Activated CD8-positive, alpha-beta memory T cell treated with anti-CD3 and anti-CD28 coated beads for 1 hour (primary cell): ENCODE results near the gene FARSB.

Experiments used
- DNase-seq, 2 donors: peaks; one replicate each; pipeline ENCODE4 v3.0.0-alpha.2; 2020; ENCODE audit warnings: low read depth in 1 of 2; ENCODE audit errors: extremely low read depth in 1 of 2

Gene FARSB

GRCh38 chr2:222668494-222669154 lies 12.7 kb upstream of the FARSB start:
- no peak for DNase-seq

- no peak for DNase-seq
Observed at GRCh38 chr2:222663479-222663878, 7.6 kb upstream of the FARSB start.

GRCh38 chr2:222656526-222657446 lies 894 bp upstream of the FARSB start:
- DNase-seq: no peak

- DNase-seq: no peak
Observed at GRCh38 chr2:222653280-222653679, 2.6 kb downstream of the FARSB start.

- no peak for DNase-seq
Observed at GRCh38 chr2:222652491-222653255, 3.2 kb downstream of the FARSB start.

GRCh38 chr2:222651718-222652418 lies 4.0 kb downstream of the FARSB start:
- DNase-seq: no peak

- DNase-seq: no peak
Observed at GRCh38 chr2:222649801-222650200, 6.1 kb downstream of the FARSB start.

- no peak for DNase-seq
Observed at GRCh38 chr2:222646008-222646407, 9.9 kb downstream of the FARSB start.

GRCh38 chr2:222643134-222643533 lies 12.8 kb downstream of the FARSB start:
- no peak for DNase-seq

GRCh38 chr2:222641336-222641735 lies 14.6 kb downstream of the FARSB start:
- DNase-seq: no peak

GRCh38 chr2:222637067-222637466 lies 18.8 kb downstream of the FARSB start:
- no peak for DNase-seq

GRCh38 chr2:222635295-222635694 lies 20.6 kb downstream of the FARSB start:
- DNase-seq: no peak

- no peak for DNase-seq
Observed at GRCh38 chr2:222627764-222628163, 28.1 kb downstream of the FARSB start.

- DNase-seq: no peak
Observed at GRCh38 chr2:222623756-222624309, 32.1 kb downstream of the FARSB start.

GRCh38 chr2:222622910-222623309 lies 33.0 kb downstream of the FARSB start:
- DNase-seq: no peak

GRCh38 chr2:222621893-222622292 lies 34.0 kb downstream of the FARSB start:
- no peak for DNase-seq

GRCh38 chr2:222615320-222615719 lies 40.6 kb downstream of the FARSB start:
- DNase-seq: no peak

- DNase-seq: no peak
Observed at GRCh38 chr2:222613715-222614331, 42.1 kb downstream of the FARSB start.

GRCh38 chr2:222611684-222612083 lies 44.2 kb downstream of the FARSB start:
- no peak for DNase-seq

- DNase-seq: no peak
Observed at GRCh38 chr2:222610746-222611145, 45.1 kb downstream of the FARSB start.
